Dermis blood vessel endothelial cell (primary cell): ENCODE data around the gene ZFYVE16. TPM values are rescaled to one million over a fixed set of nuclear protein-coding genes. Genes with fewer than 3 reads are reported as not detected.
"Not testable (repeated sequence)": the region's sequence is repeated elsewhere in the genome, so short reads cannot be mapped to it uniquely, and the experiment has no call there.

Source experiments
- DNase-seq: peaks from one replicate; pipeline ENCODE4 v3.0.0; 2010
- total RNA-seq: library from RNA; depleted of rRNA; stranded (reverse); fragments of >200 nt; gene quantifications from 2 replicates; pipeline ENCODE4 v1.2.3, GENCODE V29; 2014

ZFYVE16 gene
- total RNA-seq, 1 donor from 2014 or later: 44.1 TPM

DNA sequence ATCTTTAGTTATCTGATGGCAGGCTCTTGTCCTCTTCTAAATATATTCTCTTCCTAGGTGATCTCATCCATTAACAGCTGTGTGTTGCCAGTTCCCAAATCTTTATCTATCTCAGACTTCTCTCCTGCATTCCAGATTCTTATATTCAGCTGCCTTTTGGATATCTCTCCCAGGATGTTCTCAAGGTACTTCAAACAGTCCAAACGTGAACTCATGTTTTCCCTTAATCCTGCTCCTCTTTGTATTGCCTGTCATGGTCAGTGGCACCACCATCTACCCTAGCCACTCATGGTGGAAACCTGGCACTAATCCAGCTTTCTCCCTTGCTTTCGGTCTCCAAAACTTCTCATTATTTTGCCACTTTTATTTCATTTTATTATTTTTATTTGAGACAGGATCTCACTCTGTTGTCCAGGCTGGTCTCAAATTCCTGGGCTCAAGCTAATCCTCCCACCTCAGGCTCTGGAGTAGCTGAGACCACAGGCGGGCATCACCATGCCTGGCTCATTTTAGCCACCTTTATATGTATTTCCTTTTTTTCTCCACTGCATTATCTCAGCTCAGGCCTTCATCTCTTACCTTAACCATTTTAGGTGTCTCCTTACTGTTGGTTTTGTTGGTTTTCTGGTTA, 3.8 kb downstream of the ZFYVE16 start:
- DNase-seq: peak; percentile 13

GRCh38 chr5:80414113-80414512, 6.2 kb downstream of the ZFYVE16 start:
- DNase-seq: no peak

DNA sequence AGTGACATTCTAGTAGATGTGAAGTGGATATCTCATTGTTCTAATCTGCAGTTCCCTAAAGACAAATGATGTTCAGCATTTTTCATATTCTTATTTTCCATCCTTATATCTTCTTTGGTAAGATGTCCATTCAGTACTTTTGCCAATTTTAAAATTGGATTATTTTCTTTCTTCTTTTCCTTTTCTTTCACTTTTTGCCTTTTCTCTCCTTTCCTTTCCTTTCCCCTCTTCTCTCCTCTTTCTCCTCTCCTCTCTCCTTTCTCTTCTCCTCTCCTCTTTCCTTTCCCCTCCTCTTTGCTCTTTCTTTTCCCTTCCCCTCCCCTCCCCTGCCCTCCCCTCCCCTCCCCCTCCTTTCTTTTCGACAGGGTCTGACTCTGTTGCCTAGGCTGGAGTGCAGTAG, 10.1 kb downstream of the ZFYVE16 start:
- no peak for DNase-seq

- DNase-seq: not testable (repeated sequence)
These were observed 16.5 kb downstream of the ZFYVE16 start for GRCh38 chr5:80424365-80424764.

DNA sequence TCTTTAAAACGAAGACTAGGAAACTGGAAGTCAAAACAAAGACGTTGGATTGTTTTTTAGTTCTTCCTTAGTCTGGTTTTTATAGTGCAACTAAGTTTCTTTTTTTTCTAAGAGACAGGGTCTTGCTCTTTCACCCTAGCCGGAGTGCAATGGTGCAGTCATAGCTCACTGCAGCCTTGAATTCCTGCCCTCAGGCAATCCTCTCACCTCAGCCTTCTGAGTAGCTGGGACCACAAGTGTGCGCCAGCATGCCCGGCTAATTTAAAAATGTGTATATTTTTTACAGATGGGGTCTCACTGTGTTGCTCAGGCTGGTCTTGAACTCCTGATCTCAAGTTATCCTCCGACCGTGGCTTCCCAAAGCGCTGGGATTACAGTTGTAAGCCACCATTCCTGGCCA, 27.6 kb downstream of the ZFYVE16 start:
- no peak for DNase-seq

- no peak for DNase-seq
These were observed 29.5 kb downstream of the ZFYVE16 start for GRCh38 chr5:80437326-80437725.

GRCh38 chr5:80438739-80439138, 30.9 kb downstream of the ZFYVE16 start:
- DNase-seq: no peak

GRCh38 chr5:80439213-80439612, 31.3 kb downstream of the ZFYVE16 start:
- no peak for DNase-seq

DNA sequence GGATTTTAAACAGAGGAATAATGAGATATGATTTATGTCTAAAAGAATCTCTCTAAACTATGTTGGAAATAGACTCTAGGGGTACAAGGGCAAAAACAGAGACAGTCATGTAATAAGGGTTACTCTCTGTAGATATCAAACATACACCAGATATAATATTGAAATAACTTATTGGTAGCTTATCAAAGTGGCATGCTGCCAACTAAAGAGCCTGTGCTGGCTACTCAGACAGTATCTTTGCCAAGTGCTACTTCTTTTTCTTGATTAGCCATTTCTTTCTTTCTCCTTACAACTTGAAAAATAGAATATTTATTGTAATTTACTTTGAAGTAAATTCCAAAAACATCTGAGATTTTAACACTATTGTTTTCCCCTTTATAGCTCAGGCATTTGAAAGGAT, 34.9 kb downstream of the ZFYVE16 start:
- DNase-seq: no peak

- no peak for DNase-seq
These were observed 45.5 kb downstream of the ZFYVE16 start for GRCh38 chr5:80453366-80453765.

DNA sequence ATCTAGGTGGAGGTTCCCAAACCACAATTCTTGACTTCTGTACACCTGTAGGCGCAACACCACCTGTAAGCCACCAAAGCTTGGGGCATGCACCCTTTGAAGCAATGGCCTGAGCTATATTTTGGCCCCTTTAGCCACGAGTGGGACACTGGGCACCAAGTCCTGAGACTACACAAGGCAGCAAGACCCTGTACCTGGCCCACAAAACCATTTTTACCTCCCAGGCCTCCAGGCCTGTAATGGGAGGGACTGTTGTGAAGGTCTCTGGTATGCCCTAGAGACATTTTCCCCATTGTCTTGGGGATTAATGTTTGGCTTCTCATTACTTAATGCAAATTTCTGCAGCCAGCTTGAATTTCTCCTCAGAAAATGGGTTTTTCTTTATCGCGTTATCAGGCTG, 55.4 kb downstream of the ZFYVE16 start:
- no peak for DNase-seq

- DNase-seq: peak; percentile 29
These were observed 59.0 kb downstream of the ZFYVE16 start for GRCh38 chr5:80466669-80467485.

- DNase-seq: no peak
These were observed 60.3 kb downstream of the ZFYVE16 start for GRCh38 chr5:80468131-80468530.

DNA sequence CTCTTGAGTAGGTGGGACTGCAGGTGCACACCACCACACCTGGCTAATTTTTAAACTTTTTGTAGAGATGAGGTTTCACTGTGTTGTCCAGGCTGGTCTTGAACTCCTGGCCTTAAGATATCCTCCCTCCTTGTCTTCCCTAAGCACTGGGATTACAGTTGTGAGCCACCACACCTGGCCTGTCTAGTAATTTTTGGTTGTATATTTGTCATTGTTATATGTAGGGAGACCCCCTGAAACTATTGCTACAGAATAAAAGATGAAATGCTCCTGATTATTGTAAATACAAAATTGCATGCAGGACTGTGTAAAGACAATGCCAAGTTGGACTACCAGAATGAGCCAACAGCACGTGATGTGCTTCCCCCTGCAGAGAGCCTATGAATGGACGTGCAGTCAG, 62.8 kb downstream of the ZFYVE16 start:
- not testable (repeated sequence) for DNase-seq

DNA sequence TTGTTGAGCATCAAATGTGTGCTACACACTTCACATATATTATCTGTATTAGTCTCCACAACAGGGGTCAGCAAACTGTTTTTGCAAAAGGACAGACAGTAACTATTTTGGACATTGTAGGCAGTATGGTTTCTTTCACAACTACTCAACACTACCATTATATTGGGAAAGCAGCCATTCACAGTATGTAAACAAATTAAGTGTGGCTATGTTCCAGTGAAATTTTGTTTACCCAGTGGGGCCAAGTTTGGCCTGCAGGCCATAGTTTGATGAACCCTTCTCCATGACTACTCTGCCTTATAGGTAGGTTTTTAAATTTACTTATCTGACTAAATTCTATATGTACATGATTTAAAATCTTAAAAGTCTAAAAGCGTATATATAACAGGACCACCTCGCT, 67.1 kb downstream of the ZFYVE16 start:
- DNase-seq: no peak

- DNase-seq: no peak
These were observed 71.8 kb downstream of the ZFYVE16 start for GRCh38 chr5:80479713-80480112.

DNA sequence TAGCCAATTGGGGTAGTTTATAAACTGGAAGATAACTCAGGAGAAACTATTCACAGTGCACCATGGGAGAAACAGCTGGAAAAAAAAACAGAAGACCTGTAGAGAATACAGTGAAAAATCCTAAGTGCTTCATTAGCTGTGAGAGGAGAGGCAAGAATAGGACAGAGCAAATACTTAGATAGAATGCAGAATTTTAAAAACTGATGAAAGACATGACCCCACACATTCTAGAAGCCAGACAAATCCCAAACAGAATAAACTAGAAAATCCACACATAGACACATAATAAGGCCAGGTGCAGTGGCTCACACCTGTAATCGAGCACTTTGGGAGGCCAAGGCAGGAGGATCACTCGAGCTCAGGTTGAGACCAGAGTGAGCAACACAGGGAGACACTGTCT, 72.5 kb downstream of the ZFYVE16 start:
- DNase-seq: no peak

DNA sequence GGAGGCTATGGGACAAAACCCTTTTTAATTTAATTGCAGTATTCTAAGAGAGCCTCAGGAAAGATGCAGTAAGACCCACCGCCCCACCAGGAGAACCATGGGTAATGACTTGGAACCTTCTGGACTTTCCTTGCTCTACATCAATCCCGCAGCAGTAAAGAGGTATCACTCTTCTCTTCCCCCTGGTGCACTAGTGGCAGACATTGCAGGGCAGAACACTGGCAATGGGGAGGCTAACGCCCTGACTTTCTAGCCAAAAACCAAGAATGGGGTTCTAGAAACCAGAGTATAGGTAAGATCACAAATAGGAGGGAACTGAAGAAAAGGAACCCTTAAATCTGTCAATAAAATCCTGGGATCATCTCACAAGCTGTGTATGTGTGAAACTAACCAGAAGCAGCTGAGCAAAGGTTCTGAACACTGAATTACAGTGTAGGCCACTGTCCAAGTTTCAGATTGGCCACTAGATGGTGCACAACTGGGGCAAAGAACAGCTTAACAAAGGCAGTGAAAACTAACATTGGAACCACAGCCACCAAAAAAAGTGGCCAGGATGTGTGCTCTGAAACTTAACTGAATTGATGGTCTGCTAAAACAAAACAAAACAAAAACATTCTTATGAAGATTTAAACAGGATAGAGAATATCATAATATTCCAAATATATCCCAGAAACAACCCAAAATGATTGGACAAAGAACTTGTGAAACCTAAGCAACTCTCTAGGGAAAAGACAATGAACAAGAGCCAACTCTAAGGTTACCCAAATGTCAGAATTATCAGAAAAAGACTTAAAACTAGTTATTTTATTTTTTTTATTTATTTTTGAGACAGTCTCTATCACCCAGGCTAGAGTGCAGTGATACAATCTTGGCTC, 73.4 kb downstream of the ZFYVE16 start:
- DNase-seq: peak; percentile 75

- no peak for DNase-seq
These were observed 74.7 kb downstream of the ZFYVE16 start for GRCh38 chr5:80482578-80482977.

GRCh38 chr5:80483636-80484232, 75.9 kb downstream of the ZFYVE16 start:
- no peak for DNase-seq

- DNase-seq: no peak
These were observed 79.6 kb downstream of the ZFYVE16 start for GRCh38 chr5:80487444-80487828.

DNA sequence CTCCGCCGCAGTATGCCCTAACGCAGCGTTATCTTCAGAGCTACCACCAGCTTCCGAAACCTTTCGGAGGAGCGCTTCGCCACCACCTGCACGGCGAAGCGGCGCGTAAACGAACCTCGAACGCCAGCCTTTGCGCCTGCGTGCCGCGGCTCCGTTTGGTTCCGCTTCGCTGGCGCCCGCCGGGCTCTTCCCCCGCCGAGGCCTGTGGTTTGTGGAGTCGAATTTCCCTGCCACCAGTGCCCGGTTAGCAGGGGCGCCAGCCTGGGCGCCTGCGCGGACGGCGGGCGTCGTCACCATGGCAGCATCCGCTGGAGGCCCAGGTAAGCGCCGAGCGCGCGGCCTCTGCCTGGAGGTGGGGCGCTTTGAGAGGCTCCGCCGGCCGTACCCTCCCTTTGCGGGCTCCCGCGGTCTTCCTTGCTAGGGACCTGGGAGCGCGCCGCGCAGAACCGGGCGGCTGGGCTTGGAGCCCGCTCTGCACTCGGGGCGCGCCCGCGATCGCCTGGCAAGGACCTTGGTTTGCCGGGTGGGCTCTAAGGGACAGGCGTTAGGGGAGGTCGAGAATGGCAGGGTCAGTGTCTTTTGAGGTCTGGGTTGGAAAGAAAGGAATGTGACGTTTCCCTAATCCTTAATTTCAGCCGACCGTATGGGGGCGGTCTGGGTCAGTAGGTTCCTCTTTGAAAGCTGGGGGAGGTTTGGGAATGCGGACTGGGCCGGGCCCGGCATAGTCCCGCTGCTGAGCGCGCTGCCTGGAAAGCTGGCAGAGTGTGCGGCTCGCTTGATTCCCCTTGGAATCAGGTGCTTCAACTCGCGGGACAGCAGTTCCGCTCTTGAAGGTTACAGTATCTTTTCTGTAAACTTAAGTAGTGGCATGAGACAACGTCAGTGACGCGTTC, 80.2 kb downstream of the ZFYVE16 start, which contains the start of gene FAM151B:
FAM151B (plus strand) TSS at position 272 of the 893 bp plus-strand sequence; CDS start at position 296, 24 bp downstream.
- DNase-seq: peak; percentile 91
